Nephron progenitor cell (in vitro differentiated cells): ENCODE measurements around the gene HPX.

Source experiments
- DNase-seq: peaks from one replicate; pipeline ENCODE4 v3.0.0; 2021
- H3K27ac Mint-ChIP-seq: 2 replicates; pipeline ENCODE4 v1.8.0; 2021; ENCODE audit warnings: mild to moderate bottlenecking, moderate library complexity, mixed read lengths
- H3K27me3 Mint-ChIP-seq: 2 replicates; pipeline ENCODE4 v1.8.0; 2021; ENCODE audit warnings: mild to moderate bottlenecking, low read depth, mixed read lengths; ENCODE audit not compliant: poor library complexity
- H3K36me3 Mint-ChIP-seq: 2 replicates; pipeline ENCODE4 v1.8.0; 2021; ENCODE audit warnings: low read depth, mixed read lengths
- H3K4me1 Mint-ChIP-seq: 2 replicates; pipeline ENCODE4 v1.8.0; 2021; ENCODE audit warnings: mixed read lengths
- H3K4me3 Mint-ChIP-seq: 2 replicates; pipeline ENCODE4 v1.8.0; 2021; ENCODE audit warnings: mild to moderate bottlenecking, moderate library complexity, mixed read lengths
- H3K9me3 Mint-ChIP-seq: 2 replicates; pipeline ENCODE4 v1.8.0; 2021; ENCODE audit warnings: mild to moderate bottlenecking, moderate library complexity, mixed read lengths
- TF ChIP-seq, protein P1 (sequence below): fragments of 200-600 bp; sonication (generic); IDR thresholded peaks from 2 replicates; pipeline ENCODE4 v1.5.0; 2021; ENCODE audit warnings: antibody characterized with exemption

Gene HPX

DNA sequence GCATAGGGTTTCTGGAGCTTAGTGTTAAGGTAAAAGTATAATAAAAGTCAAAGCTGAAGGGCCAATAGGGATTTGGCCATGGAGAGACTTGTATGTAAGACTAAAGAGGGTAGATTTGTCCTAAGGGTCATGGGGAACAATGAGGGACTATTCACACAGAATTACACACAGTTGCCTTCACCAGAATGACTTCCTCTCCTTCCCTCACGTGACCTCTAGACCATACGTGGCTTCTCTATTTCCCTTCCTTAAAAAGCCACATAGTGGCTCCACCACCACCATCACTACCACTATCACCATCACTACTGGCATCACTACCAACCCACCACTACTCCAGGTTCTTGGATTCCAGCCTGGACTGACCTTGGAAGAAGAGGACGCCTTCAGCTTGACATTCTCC, 2.8 kb downstream of the HPX start:
- Mint-ChIP-seq H3K27ac (no peak overlapping the region), H3K36me3 (no peaks in the 10 kb centered on the region), H3K9me3 (no peaks in the 10 kb centered on the region), H3K4me3 (no peak overlapping the region), H3K27me3 (no peaks in the 10 kb centered on the region), H3K4me1 (no peaks in the 10 kb centered on the region)
- no peak for DNase-seq
- TF ChIP-seq, protein P1, sequence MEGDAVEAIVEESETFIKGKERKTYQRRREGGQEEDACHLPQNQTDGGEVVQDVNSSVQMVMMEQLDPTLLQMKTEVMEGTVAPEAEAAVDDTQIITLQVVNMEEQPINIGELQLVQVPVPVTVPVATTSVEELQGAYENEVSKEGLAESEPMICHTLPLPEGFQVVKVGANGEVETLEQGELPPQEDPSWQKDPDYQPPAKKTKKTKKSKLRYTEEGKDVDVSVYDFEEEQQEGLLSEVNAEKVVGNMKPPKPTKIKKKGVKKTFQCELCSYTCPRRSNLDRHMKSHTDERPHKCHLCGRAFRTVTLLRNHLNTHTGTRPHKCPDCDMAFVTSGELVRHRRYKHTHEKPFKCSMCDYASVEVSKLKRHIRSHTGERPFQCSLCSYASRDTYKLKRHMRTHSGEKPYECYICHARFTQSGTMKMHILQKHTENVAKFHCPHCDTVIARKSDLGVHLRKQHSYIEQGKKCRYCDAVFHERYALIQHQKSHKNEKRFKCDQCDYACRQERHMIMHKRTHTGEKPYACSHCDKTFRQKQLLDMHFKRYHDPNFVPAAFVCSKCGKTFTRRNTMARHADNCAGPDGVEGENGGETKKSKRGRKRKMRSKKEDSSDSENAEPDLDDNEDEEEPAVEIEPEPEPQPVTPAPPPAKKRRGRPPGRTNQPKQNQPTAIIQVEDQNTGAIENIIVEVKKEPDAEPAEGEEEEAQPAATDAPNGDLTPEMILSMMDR: no peak

DNA sequence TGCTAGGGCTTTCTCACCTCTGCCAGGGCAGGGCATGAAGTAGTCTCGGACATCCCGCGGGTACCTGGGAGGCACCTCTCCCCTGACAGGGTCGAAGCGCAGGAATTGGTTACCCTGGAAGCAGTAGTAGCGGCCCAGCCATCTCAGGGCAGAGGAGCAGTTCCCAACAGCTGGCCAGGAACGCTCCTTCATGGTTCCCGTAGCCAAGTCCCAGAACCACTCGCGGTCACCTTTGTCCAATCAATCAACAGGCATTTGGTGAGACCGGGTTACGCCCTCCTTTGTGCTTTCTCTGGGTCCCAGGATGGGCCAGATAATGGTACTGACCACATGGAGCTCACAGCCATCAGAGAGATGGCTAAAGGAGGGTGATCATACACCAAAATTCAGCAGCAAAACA, 3.4 kb downstream of the HPX start:
- Mint-ChIP-seq H3K27me3 (peaks cover 3% of the 10 kb centered on the region), H3K27ac (no peak overlapping the region), H3K36me3 (no peaks in the 10 kb centered on the region), H3K4me3 (no peak overlapping the region), H3K4me1 (no peaks in the 10 kb centered on the region), H3K9me3 (no peaks in the 10 kb centered on the region)
- no peak for DNase-seq
- TF ChIP-seq, protein P1: no peak

DNA sequence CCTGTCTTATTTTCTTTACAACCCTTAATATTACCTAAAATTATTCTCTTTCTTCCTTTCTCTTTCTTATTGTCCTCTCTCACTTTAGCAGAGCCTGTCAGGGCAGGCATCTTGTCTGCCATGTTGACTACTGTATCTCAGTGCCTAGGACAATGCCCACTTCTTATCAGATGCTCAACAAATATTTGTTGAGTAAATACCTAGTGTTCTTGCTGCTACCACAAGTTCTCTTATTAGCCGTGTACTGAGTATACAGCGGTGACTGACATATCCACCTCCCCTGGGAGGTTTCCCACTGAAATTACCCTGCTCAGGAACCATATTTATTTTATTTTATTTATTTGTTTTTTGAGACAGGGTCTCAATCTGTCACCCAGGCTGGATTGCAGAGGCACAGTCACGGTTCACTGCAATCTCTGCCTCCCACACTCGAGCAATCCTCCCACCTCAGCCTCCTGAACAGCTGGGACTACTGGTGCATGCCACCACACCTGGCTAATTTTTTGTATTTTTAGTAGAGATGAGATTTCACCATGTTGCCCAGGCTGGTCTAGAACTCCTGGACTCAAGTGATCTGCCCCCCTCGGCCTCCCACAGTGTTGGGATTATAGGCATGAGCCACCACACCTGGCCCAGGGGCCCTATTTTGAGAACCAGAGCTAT, 6.7 kb downstream of the HPX start:
- TF ChIP-seq, protein P1: no peak
- DNase-seq: no peak
- Mint-ChIP-seq H3K4me3 (no peak overlapping the region), H3K9me3 (no peaks in the 10 kb centered on the region), H3K4me1 (no peaks in the 10 kb centered on the region), H3K36me3 (no peaks in the 10 kb centered on the region), H3K27ac (no peak overlapping the region), H3K27me3 (peaks cover 6% of the 10 kb centered on the region)

DNA sequence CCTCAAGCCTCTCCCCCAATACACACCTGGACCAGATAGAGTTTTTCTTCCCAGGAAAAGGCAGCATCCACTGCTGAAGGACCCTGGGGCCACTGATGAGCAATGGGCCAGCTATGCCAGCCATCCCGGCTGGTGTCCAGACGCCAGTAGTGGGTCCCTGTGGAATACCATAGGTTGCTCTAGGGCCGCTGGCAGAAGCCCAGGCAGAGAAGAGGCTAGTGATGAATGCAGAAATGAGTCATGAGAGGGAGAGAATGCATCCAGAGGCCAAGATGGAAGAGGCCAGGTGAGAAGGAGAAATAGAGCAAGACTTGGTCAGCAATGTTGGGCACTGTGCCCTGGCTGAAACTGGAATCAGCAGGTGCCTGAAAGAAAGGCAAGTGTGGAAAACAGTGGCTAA, 8.9 kb downstream of the HPX start:
- Mint-ChIP-seq H3K36me3 (no peaks in the 10 kb centered on the region), H3K4me3 (no peak overlapping the region), H3K4me1 (no peaks in the 10 kb centered on the region), H3K27ac (no peak overlapping the region), H3K9me3 (no peaks in the 10 kb centered on the region), H3K27me3 (peaks cover 14% of the 10 kb centered on the region)
- TF ChIP-seq, protein P1: no peak
- no peak for DNase-seq

DNA sequence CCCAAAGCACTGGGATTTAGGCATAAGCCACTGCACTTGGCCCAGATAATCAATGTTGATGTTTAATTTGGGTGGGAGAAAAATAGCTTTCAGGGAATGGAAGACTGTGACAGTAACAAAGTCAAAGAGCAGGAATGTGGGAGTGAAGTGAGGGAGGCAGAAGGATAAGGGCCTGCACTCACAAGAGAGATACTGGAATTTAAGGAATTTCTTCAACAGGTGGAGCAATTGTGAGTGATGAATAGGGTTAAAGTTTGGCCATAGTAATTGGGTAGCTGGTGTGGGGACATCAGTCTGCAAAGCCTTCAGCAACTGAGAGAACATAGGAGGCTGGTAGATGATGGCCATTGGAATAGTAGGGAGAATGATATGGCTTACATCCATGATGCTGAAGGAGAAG, 13.3 kb downstream of the HPX start:
- TF ChIP-seq, protein P1: no peak

DNA sequence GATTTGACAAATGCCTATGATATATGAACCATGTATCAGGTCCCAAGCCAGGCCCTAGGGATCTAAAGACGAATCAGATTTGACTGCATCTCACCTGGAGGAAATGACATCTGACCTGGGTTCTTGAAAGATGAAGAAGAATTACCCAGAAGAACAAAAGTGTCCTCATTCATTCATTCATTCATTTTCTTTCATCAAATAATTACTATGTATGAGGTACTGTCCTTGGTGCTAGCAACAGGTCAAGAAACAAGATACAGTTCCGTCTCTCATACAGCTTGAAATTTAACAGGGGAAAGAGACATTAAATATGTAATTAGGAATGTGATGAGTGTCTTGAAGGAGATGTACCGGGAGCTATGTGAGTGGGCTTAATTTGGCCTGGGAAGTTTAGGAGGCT, 20.1 kb downstream of the HPX start:
- Mint-ChIP-seq H3K9me3 (no peaks in the 10 kb centered on the region), H3K27me3 (peaks cover 54% of the 10 kb centered on the region), H3K4me1 (peaks cover 10% of the 10 kb centered on the region), H3K36me3 (no peaks in the 10 kb centered on the region), H3K27ac (no peak overlapping the region), H3K4me3 (no peak overlapping the region)
- TF ChIP-seq, protein P1: no peak
- no peak for DNase-seq

More for the DNA sequence above, 13.3 kb downstream of the HPX start:
- no peak overlapping the region for H3K27ac Mint-ChIP-seq
- no peaks in the 10 kb centered on the region for H3K9me3 Mint-ChIP-seq
- H3K4me1 Mint-ChIP-seq: no peaks in the 10 kb centered on the region
- H3K27me3 Mint-ChIP-seq: peaks cover 50% of the 10 kb centered on the region
- H3K36me3 Mint-ChIP-seq: no peaks in the 10 kb centered on the region
- DNase-seq: no peak
- no peak overlapping the region for H3K4me3 Mint-ChIP-seq
